Smooth muscle cell (in vitro differentiated cells): ENCODE data around the gene CHST7. TPM values are rescaled to one million over a fixed set of nuclear protein-coding genes. Genes with fewer than 3 reads are reported as not detected.

Experiments used
- DNase-seq: peaks from one replicate; lab custom pipeline; 2025; ENCODE audit not compliant: unreplicated experiment; lab: John Stamatoyannopoulos, UW
- H2AFZ ChIP-seq: fragments of 200-600 bp; sonication (generic); 2 replicates; pipeline ENCODE4 v1.6.0; 2016; ENCODE audit warnings: antibody characterized with exemption, low read depth, mild to moderate bottlenecking
- H3F3A ChIP-seq: fragments of 200-600 bp; sonication (generic); 2 replicates; pipeline ENCODE4 v1.6.0; 2017; ENCODE audit warnings: antibody characterized with exemption, low read depth
- H3K27ac ChIP-seq: fragments of 200-600 bp; sonication (generic); 2 replicates; pipeline ENCODE4 v1.5.1; 2016; ENCODE audit warnings: low read depth, mild to moderate bottlenecking
- H3K27me3 ChIP-seq: fragments of 200-600 bp; sonication (generic); 2 replicates; pipeline ENCODE4 v1.6.1; 2016; ENCODE audit warnings: low read depth, mild to moderate bottlenecking
- H3K36me3 ChIP-seq: fragments of 200-600 bp; sonication (generic); 2 replicates; pipeline ENCODE4 v1.5.1; 2016; ENCODE audit warnings: low read depth
- H3K4me1 ChIP-seq: fragments of 200-600 bp; sonication (generic); 2 replicates; pipeline ENCODE4 v1.5.1; 2016; ENCODE audit warnings: low read depth
- H3K4me2 ChIP-seq: fragments of 200-600 bp; sonication (generic); 2 replicates; pipeline ENCODE4 v1.6.0; 2016; ENCODE audit warnings: mild to moderate bottlenecking
- H3K4me3 ChIP-seq: fragments of 200-600 bp; sonication (generic); 2 replicates; pipeline ENCODE4 v1.5.1; 2016; ENCODE audit warnings: mild to moderate bottlenecking
- H3K79me2 ChIP-seq: fragments of 200-600 bp; sonication (generic); 2 replicates; pipeline ENCODE4 v1.6.0; 2016; ENCODE audit warnings: low read depth, mild to moderate bottlenecking
- H3K9ac ChIP-seq: fragments of 200-600 bp; sonication (generic); 2 replicates; pipeline ENCODE4 v1.6.0; 2016; ENCODE audit warnings: low read depth
- H3K9me3 ChIP-seq: fragments of 200-600 bp; sonication (generic); replicated peaks from 2 replicates; pipeline ENCODE4 v1.5.1; 2016; ENCODE audit warnings: low read depth
- H4K20me1 ChIP-seq: fragments of 200-600 bp; sonication (generic); 2 replicates; pipeline ENCODE4 v1.6.0; 2016; ENCODE audit warnings: low read depth
- WGBS: methylation state at CpG from one replicate; pipeline ENCODE4 v1.1.7; 2016; ENCODE audit warnings: low lambda C conversion rate; 5-methylcytosine and 5-hydroxymethylcytosine counted together
- polyA plus RNA-seq: library from polyadenylated mRNA; unstranded; fragments of >200 nt; fragmentation: Nextera tagmentation; extraction: Ambion mirVana; gene quantifications from 2 replicates; pipeline ENCODE4 v1.2.1, GENCODE V29; 2016
- total RNA-seq: library from RNA; depleted of rRNA; stranded (reverse); fragments of >200 nt; gene quantifications from 2 replicates; pipeline ENCODE4 v1.2.3, GENCODE V29; 2014
- TF ChIP-seq, protein P1 (sequence below): fragments of 200-600 bp; sonication (generic); IDR thresholded peaks from 2 replicates; pipeline ENCODE4 v1.5.1; 2017; ENCODE audit warnings: borderline replicate concordance, mild to moderate bottlenecking, antibody characterized with exemption; ENCODE audit not compliant: insufficient read depth, poor library complexity, severe bottlenecking

CHST7 gene
- total and polyA plus RNA-seq, 2 experiments from 2014 or later = 7.0 to 9.3 TPM

DNA sequence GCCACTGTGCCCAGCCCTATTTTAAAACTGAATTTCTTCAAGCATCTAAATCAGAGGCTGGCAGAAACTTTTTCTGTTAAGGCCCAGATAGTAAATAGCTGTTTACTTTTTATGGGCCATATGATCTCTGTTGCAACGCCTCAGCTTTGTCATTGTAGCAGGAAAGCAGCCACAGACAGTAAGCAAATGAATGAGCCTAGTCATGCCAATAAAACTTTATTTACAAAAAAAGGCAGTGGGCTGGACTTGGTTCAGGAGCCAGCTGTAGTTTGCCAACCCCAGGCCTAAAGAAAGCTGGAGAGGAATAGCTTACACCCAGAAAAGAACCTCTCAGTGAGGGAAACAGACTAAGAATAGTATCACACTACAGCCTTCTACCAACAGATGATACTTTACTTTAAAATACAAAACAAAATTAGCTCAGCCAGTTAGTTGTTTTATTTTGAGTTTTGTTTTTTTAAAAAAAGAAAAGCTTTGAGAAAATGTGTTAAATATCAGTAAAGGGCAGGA lies 25.5 kb downstream of the CHST7 start:
- H3K4me3 ChIP-seq = no peak overlapping the region
- H2AFZ ChIP-seq = no peak overlapping the region
- no peaks in the 10 kb centered on the region for H4K20me1 ChIP-seq
- no peaks in the 10 kb centered on the region for H3F3A ChIP-seq
- H3K4me2 ChIP-seq = no peak overlapping the region
- 54% methylated on average over 1 of the region's 1 CpG for WGBS
- no peak overlapping the region for H3K27ac ChIP-seq
- H3K27me3 ChIP-seq = no peaks in the 10 kb centered on the region
- H3K9me3 ChIP-seq = no peaks in the 10 kb centered on the region
- no peaks in the 10 kb centered on the region for H3K79me2 ChIP-seq
- no peaks in the 10 kb centered on the region for H3K36me3 ChIP-seq
- TF ChIP-seq, protein P1, sequence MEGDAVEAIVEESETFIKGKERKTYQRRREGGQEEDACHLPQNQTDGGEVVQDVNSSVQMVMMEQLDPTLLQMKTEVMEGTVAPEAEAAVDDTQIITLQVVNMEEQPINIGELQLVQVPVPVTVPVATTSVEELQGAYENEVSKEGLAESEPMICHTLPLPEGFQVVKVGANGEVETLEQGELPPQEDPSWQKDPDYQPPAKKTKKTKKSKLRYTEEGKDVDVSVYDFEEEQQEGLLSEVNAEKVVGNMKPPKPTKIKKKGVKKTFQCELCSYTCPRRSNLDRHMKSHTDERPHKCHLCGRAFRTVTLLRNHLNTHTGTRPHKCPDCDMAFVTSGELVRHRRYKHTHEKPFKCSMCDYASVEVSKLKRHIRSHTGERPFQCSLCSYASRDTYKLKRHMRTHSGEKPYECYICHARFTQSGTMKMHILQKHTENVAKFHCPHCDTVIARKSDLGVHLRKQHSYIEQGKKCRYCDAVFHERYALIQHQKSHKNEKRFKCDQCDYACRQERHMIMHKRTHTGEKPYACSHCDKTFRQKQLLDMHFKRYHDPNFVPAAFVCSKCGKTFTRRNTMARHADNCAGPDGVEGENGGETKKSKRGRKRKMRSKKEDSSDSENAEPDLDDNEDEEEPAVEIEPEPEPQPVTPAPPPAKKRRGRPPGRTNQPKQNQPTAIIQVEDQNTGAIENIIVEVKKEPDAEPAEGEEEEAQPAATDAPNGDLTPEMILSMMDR = no peak
- DNase-seq = no peak
- no peaks in the 10 kb centered on the region for H3K4me1 ChIP-seq
- no peak overlapping the region for H3K9ac ChIP-seq

DNA sequence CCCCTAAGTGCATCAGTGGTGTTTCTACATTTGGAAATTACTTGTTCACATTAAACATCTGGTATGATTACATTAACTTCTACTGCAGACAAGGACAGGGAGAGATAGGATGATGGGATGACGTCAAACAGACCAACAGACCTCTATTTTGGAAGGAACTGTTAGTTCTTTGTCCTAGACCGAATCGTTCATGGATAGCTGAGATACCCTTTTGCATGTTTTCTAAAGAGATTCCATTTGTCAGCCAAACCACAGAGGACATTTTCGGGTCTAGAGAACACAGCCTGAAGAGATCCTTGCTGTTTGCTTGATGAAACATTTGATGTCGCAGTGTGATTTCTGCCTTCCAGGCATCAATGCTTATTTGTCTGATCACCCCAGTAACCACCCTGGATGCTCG lies 27.7 kb downstream of the CHST7 start:
- Histone ChIP-seq H4K20me1 (no peaks in the 10 kb centered on the region), H3F3A (no peaks in the 10 kb centered on the region), H2AFZ (no peak overlapping the region), H3K9ac (no peak overlapping the region), H3K4me1 (no peaks in the 10 kb centered on the region), H3K9me3 (no peaks in the 10 kb centered on the region), H3K27ac (no peak overlapping the region), H3K4me3 (no peak overlapping the region), H3K79me2 (no peaks in the 10 kb centered on the region), H3K27me3 (no peaks in the 10 kb centered on the region), H3K36me3 (no peaks in the 10 kb centered on the region), H3K4me2 (no peak overlapping the region)
- TF ChIP-seq, protein P1 = no peak
- DNase-seq = no peak
- WGBS = 59% methylated on average over 6 of the region's 6 CpGs

DNA sequence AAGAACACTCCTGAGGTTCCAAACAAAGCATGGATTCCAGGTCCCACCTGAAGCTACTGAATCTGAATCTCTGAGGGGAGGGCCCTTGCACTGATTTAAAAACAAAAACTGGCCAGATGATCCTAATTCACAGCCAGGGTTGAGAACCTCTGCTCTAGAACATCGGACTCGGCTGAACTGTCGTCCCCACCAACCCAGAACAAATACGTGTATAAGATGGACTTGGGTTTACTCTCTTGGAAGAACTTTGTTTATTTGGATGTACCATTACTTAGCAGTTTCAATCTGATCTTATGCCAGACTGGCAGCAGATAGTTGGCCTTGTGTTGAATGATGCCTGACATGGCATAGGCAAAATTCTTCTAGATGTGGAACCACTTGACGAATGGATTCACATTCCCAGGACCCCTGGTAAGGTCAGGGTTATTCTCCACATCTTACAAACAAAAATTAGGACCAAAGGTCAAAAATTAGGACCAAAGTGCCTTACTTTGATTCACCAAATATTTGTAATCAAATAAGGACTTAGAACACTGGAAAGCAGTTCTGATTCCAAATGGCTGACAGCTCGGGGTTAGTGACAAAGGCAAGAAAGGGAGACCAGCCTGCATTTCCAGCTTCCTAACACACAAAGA lies 29.0 kb downstream of the CHST7 start:
- no peak overlapping the region for H3K27ac ChIP-seq
- TF ChIP-seq, protein P1 = no peak
- H3K9me3 ChIP-seq = no peaks in the 10 kb centered on the region
- DNase-seq = no peak
- H3K36me3 ChIP-seq = no peaks in the 10 kb centered on the region
- no peak overlapping the region for H3K4me3 ChIP-seq
- no peak overlapping the region for H2AFZ ChIP-seq
- WGBS = 76% methylated on average over 6 of the region's 6 CpGs
- no peak overlapping the region for H3K4me2 ChIP-seq
- no peaks in the 10 kb centered on the region for H4K20me1 ChIP-seq
- H3K79me2 ChIP-seq = no peaks in the 10 kb centered on the region
- no peaks in the 10 kb centered on the region for H3K4me1 ChIP-seq
- no peaks in the 10 kb centered on the region for H3F3A ChIP-seq
- H3K9ac ChIP-seq = no peak overlapping the region
- no peaks in the 10 kb centered on the region for H3K27me3 ChIP-seq

DNA sequence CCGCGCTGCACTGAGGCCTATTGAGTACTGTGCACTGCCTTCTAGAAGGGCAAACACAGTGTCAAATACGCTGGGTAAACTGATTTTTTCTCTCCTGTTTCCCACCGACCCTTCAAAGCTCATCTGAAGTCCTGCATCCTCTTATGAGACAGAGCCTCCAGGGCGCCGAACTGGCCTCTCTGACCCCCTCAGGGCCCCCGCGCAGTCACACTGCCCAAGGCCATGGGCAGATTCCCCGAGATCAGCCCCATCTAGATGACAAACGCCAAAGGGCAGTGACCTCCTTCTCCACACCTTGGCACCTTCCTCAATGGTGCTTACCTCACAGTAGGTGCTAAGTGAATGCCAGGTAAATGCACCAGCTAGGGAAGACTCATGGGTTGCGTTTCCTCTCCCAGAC lies 34.4 kb downstream of the CHST7 start:
- Histone ChIP-seq H3K4me2 (no peak overlapping the region), H3K27ac (no peak overlapping the region), H3K4me1 (no peaks in the 10 kb centered on the region), H3K27me3 (no peaks in the 10 kb centered on the region), H3K36me3 (no peaks in the 10 kb centered on the region), H2AFZ (no peak overlapping the region), H4K20me1 (no peaks in the 10 kb centered on the region), H3K9ac (no peak overlapping the region), H3K9me3 (no peaks in the 10 kb centered on the region), H3K79me2 (no peaks in the 10 kb centered on the region), H3K4me3 (no peak overlapping the region), H3F3A (no peaks in the 10 kb centered on the region)
- DNase-seq = no peak
- 89% methylated on average over 11 of the region's 11 CpGs for WGBS
- TF ChIP-seq, protein P1 = no peak
